HepG2 (cell line): ENCODE measurements around the gene CDH23. TPM values are rescaled to one million over a fixed set of nuclear protein-coding genes. Genes with fewer than 3 reads are reported as not detected.

ENCODE experiments used
- ATAC-seq: fragments of 200-7000 bp; cut with Tn5 transposase; 3 replicates; pipeline ENCODE4 v1.9.1; 2020; ENCODE audit warnings: mild to moderate bottlenecking, moderate library complexity
- BruUV-seq: library from RNA; stranded (reverse); fragments of 400-500 nt; replicated peaks from 2 replicates; lab custom pipeline; 2021; lab: Mats Ljungman, UMichigan
- CTCF ChIA-PET: fragments of 300-600 bp; formaldehyde crosslinking; extraction: SDS; loops from one replicate; lab custom pipeline; 2021; ENCODE audit warnings: low total read pairs, inconsistent platforms, low intra/inter-chr PET ratio; lab: Yijun Ruan, JAX
- POLR2A ChIA-PET: fragments of 350-600 bp; sonication (Branson Sonifier 250); formaldehyde crosslinking; loops from one replicate; lab custom pipeline; 2020; ENCODE audit warnings: antibody characterized with exemption, inconsistent platforms; lab: Yijun Ruan, JAX
- DNase-seq: peaks from one replicate; pipeline ENCODE4 v3.0.0-alpha.2; 2015; ENCODE audit warnings: low spot score
- FAIRE-seq: peaks from 3 replicates; lab custom pipeline; 2011; peaks lifted over from hg19 to GRCh38; lab: Jason Lieb, UNC
- H2AFZ ChIP-seq: one replicate; pipeline ENCODE4 v1.6.1; 2011; ENCODE audit warnings: low read length, inconsistent platforms
- H3K27ac ChIP-seq: fragments of 300-600 bp; 3 replicates; pipeline ENCODE4 v1.8.0; 2011; ENCODE audit warnings: mixed run types, mild to moderate bottlenecking, mixed read lengths, low read length, inconsistent platforms; ENCODE audit not compliant: insufficient read depth; ENCODE audit errors: extremely low read length
- H3K27me3 ChIP-seq, 2 experiments: fragments of 200-600 bp in 1 of 2; 2 replicates in 1 of 2; 3 replicates in 1 of 2; pipeline versions ENCODE4 v1.6.0 to v1.8.0; 2011; ENCODE audit warnings: low read length in 2 of 2, mild to moderate bottlenecking in 2 of 2, moderate library complexity in 2 of 2, inconsistent platforms in 1 of 2; ENCODE audit not compliant: insufficient read depth in 2 of 2, control insufficient read depth in 1 of 2
- H3K36me3 ChIP-seq, 2 experiments: fragments of 200-600 bp in 1 of 2; replicated peaks in 1 of 2; 2 replicates in 1 of 2; 3 replicates in 1 of 2; pipeline versions ENCODE4 v1.5.1 to v1.8.0; 2011; ENCODE audit warnings: low read length in 2 of 2, inconsistent platforms in 1 of 2; ENCODE audit not compliant: insufficient read depth in 2 of 2, control insufficient read depth in 1 of 2
- H3K4me1 ChIP-seq: 2 replicates; pipeline ENCODE4 v1.5.1; 2012; ENCODE audit warnings: low read length, inconsistent platforms; ENCODE audit not compliant: insufficient read depth
- H3K4me2 ChIP-seq: 2 replicates; pipeline ENCODE4 v1.6.0; 2011; ENCODE audit warnings: low read depth, low read length, inconsistent platforms
- H3K4me3 ChIP-seq, 3 experiments: fragments of 200-600 bp in 1 of 3; sonication (generic), shearing (Covaris generic) in 1 of 3; replicated peaks in 1 of 3; 2 replicates each; pipeline ENCODE4 v1.5.1; 2011 to 2016; ENCODE audit warnings: low read length in 3 of 3, inconsistent platforms in 2 of 3, low read depth in 2 of 3, mild to moderate bottlenecking in 2 of 3, control low read depth in 1 of 3, mixed read lengths in 1 of 3; ENCODE audit not compliant: insufficient read depth in 1 of 3
- H3K79me2 ChIP-seq: one replicate; pipeline ENCODE4 v1.6.1; 2011; ENCODE audit warnings: low read length, inconsistent platforms; ENCODE audit not compliant: insufficient read depth
- H3K9ac ChIP-seq: 2 replicates; pipeline ENCODE4 v1.6.0; 2011; ENCODE audit warnings: mild to moderate bottlenecking, low read depth, low read length, inconsistent platforms; ENCODE audit not compliant: insufficient read depth
- H3K9me3 ChIP-seq: 2 replicates; pipeline ENCODE4 v1.5.1; 2012; ENCODE audit warnings: mild to moderate bottlenecking, low read length
- H4K20me1 ChIP-seq: 2 replicates; pipeline ENCODE4 v1.6.0; 2011; ENCODE audit warnings: inconsistent platforms, mild to moderate bottlenecking, low read length, moderate library complexity; ENCODE audit not compliant: insufficient read depth
- BCL3 ChIP-seq: sonication (generic); formaldehyde crosslinking; IDR thresholded peaks from 2 replicates; pipeline ENCODE4 v1.5.1; 2020; ENCODE audit warnings: mild to moderate bottlenecking, missing genetic modification reagents, moderate library complexity
- BHLHE40 ChIP-seq: IDR thresholded peaks from 2 replicates; pipeline ENCODE4 v1.6.1; 2011; ENCODE audit warnings: low read length, improper control_type of control experiment
- CBFB ChIP-seq: sonication (generic); formaldehyde crosslinking; IDR thresholded peaks from 2 replicates; pipeline ENCODE4 v1.4.0; 2020; ENCODE audit warnings: missing genetic modification reagents
- HNRNPK ChIP-seq: fragments of 200-400 bp; formaldehyde crosslinking; IDR thresholded peaks from 2 replicates; pipeline ENCODE4 v1.6.1; 2018; ENCODE audit warnings: low read length, low read depth, moderate library complexity, mild to moderate bottlenecking; ENCODE audit not compliant: poor library complexity, severe bottlenecking
- KLF11 ChIP-seq: IDR thresholded peaks from 2 replicates; pipeline ENCODE4 v1.6.1; 2016; ENCODE audit warnings: missing compliant biosample characterization
- MEF2D ChIP-seq: sonication (generic); formaldehyde crosslinking; IDR thresholded peaks from 2 replicates; pipeline ENCODE4 v1.5.1; 2020; ENCODE audit warnings: mild to moderate bottlenecking, missing genetic modification reagents
- NR2F6 ChIP-seq, 2 experiments: IDR thresholded peaks; 2 replicates each; pipeline ENCODE4 v1.6.1; 2016; ENCODE audit warnings: antibody characterized with exemption in 1 of 2, mild to moderate bottlenecking in 1 of 2
- PAXIP1 ChIP-seq: sonication (generic); formaldehyde crosslinking; conservative IDR thresholded peaks from 2 replicates; pipeline ENCODE4 v1.4.0; 2020; ENCODE audit warnings: mild to moderate bottlenecking, missing genetic modification reagents, moderate library complexity
- PRDM15 ChIP-seq: sonication (generic); formaldehyde crosslinking; IDR thresholded peaks from 2 replicates; pipeline ENCODE4 v1.4.0; 2020; ENCODE audit warnings: missing genetic modification reagents
- ZBTB8A ChIP-seq: sonication (generic); formaldehyde crosslinking; IDR thresholded peaks from 2 replicates; pipeline ENCODE4 v1.4.0; 2020; ENCODE audit warnings: mild to moderate bottlenecking, low read depth, missing genetic modification reagents, borderline replicate concordance
- ZNF317 ChIP-seq: sonication (generic); formaldehyde crosslinking; IDR thresholded peaks from 2 replicates; pipeline ENCODE4 v1.5.0; 2020; ENCODE audit warnings: mild to moderate bottlenecking, missing genetic modification reagents
- ZNF354B ChIP-seq: sonication (generic); formaldehyde crosslinking; IDR thresholded peaks from 2 replicates; pipeline ENCODE4 v1.8.0; 2022; ENCODE audit warnings: mild to moderate bottlenecking, missing genetic modification reagents
- ZNF703 ChIP-seq: sonication (generic); formaldehyde crosslinking; IDR thresholded peaks from 2 replicates; pipeline ENCODE4 v1.5.1; 2020; ENCODE audit warnings: missing genetic modification reagents, mild to moderate bottlenecking, moderate library complexity, borderline replicate concordance
- ZNF792 ChIP-seq: IDR thresholded peaks from 2 replicates; pipeline ENCODE4 v1.6.1; 2016
- WGBS: methylation state at CpG from one replicate; pipeline ENCODE4 v1.1.6; 2017; ENCODE audit warnings: low lambda C conversion rate; 5-methylcytosine and 5-hydroxymethylcytosine counted together
- in situ Hi-C: cut with HindIII; loops from 2 replicates; pipeline ENCODE4 v1.10.0; 2017; ENCODE audit warnings: low pct_unique_long_range_greater_than_20kb; ENCODE audit not compliant: extremely low pct_ligation_motif_present
- intact Hi-C: fragments of 100-400 bp; cut with micrococcal nuclease; formaldehyde crosslinking; loops from one replicate; pipeline ENCODE4 v1.10.0; 2022; ENCODE audit not compliant: unreplicated experiment
- polyA plus RNA-seq, 8 experiments: library from polyadenylated mRNA; depleted of rRNA in 3 of 8; stranded (reverse) in 7 of 8; unstranded in 1 of 8; fragments of >200 nt; fragmentation: Illumina TruSeq in 4 of 8; extraction: Trizol in 4 of 8; gene quantifications; 2 replicates each; pipeline versions ENCODE4 v1.2.1 to v1.2.3, GENCODE V29; 2011 to 2016; ENCODE audit warnings: low read depth in 4 of 8, missing spikeins in 1 of 8, mixed read lengths in 1 of 8; ENCODE audit not compliant: insufficient read depth in 1 of 8
- total RNA-seq, 5 experiments: library from RNA; depleted of rRNA; stranded (reverse); fragments of >200 nt; fragmentation: Illumina TruSeq; extraction: Trizol; gene quantifications; 2 replicates each; pipeline ENCODE4 v1.2.3, GENCODE V29; 2016; ENCODE audit warnings: low read depth in 1 of 5
- TF ChIP-seq, protein P1 (sequence below): sonication (generic); formaldehyde crosslinking; IDR thresholded peaks from 2 replicates; pipeline ENCODE4 v1.4.0; 2020; ENCODE audit warnings: mild to moderate bottlenecking, missing genetic modification reagents

CDH23 gene
- total and polyA plus RNA-seq, 2 of the 13 experiments (the other 11 are each of a cell fraction or from before 2014, with no cell fraction given), result 0.13 TPM; not detected in 1

DNA sequence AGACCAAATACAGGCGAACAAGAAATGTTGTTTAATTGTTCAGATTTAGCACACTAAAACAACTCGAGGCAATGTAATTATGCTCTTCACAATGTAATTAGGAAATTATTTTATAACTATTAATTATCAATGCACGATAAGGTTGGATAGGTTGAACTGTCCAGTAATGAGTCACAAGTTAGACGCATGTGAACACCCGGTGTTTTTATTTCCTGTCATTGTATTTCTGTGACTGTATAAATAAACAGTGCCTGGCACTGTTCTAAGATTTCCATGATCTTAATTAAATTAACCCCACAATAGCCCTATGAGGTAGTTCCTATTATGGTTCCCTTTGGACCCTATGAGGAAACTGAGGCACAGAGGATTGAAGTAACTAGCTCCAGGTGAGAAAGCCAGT, 296.7 kb downstream of the CDH23 start:
- POLR2A ChIA-PET, result no interaction called here
- H3K79me2 ChIP-seq, result no peaks in the 10 kb centered on the region
- CTCF ChIA-PET, result no interaction called here
- intact Hi-C loops (no loop called here), in situ Hi-C loops (no loop called here)
- TF ChIP-seq ZNF354B (CRISPR knock-in tag) (no peak), ZNF703 (CRISPR knock-in tag) (no peak), ZNF317 (CRISPR knock-in tag) (no peak), HNRNPK (no peak), PRDM15 (CRISPR knock-in tag) (no peak), KLF11 (no peak), BHLHE40 (no peak), PAXIP1 (no peak), MEF2D (CRISPR knock-in tag) (no peak), NR2F6 (IDR thresholded peaks at IDR 0.05) (no peak), NR2F6 (CRISPR knock-in tag; IDR thresholded peaks at IDR 0.05) (no peak), ZNF792 (CRISPR knock-in tag) (no peak), CBFB (no peak), ZBTB8A (CRISPR knock-in tag) (no peak), BCL3 (CRISPR knock-in tag) (no peak)
- TF ChIP-seq, protein P1, sequence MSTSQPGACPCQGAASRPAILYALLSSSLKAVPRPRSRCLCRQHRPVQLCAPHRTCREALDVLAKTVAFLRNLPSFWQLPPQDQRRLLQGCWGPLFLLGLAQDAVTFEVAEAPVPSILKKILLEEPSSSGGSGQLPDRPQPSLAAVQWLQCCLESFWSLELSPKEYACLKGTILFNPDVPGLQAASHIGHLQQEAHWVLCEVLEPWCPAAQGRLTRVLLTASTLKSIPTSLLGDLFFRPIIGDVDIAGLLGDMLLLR (CRISPR knock-in tag), result no peak
- DNase-seq (no peak), FAIRE-seq (no peak), ATAC-seq (no peak)
- BruUV-seq, result no TSS peak
- peaks cover 17% of the 10 kb centered on the region for H3K4me1 ChIP-seq
- H3K27me3 ChIP-seq, result peaks cover 3 to 28% of the 10 kb centered on the region in 2 experiments; a peak in 4 of 5 replicates
- no peaks in the 10 kb centered on the region for H3K36me3 ChIP-seq
- 6% methylated on average over 5 of the region's 5 CpGs for WGBS
- no peak overlapping the region for H3K4me2 ChIP-seq
- H3K4me3 ChIP-seq, result no peak overlapping the region
- H3K27ac ChIP-seq, result no peak overlapping the region
- no peak overlapping the region for H2AFZ ChIP-seq
- H4K20me1 ChIP-seq, result no peaks in the 10 kb centered on the region
- no peaks in the 10 kb centered on the region for H3K9me3 ChIP-seq
- H3K9ac ChIP-seq, result no peak overlapping the region
